Hypothalamus (tissue), 51 donors: Measurements from ENCODE around the gene RBM4B.
A peak's percentile ranks its signal among the peaks of the same experiment; 100 is the strongest.

Source experiments
- DNase-seq, 51 donors: peaks; one replicate each; lab custom pipeline; 2025; lab: John Stamatoyannopoulos, UW

Gene RBM4B

DNA sequence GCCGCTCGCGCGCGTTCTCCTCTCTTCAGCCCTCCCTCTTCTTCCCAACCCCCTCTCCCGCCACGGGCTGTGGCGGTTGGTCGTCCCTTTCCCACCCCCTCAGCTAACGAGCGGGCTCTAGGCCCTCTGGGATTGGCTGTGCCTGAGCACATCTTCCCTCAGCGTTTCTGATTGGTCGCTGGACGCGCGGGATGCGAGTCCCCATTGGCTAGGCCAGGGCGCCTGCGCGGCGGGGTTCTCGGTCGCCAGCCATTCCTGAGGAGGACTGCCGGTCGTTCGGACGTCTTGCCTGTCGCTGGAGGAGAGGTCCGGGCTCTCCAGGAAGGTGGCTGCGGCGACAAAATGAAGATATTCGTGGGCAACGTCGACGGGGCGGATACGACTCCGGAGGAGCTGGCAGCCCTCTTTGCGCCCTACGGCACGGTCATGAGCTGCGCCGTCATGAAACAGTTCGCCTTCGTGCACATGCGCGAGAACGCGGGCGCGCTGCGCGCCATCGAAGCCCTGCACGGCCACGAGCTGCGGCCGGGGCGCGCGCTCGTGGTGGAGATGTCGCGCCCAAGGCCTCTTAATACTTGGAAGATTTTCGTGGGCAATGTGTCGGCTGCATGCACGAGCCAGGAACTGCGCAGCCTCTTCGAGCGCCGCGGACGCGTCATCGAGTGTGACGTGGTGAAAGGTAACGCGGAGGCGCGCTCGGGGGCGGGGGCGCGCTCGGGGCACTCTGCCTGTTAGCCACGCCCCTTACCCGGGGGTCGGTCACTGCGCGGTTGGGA is 61.1 kb downstream of the RBM4B start, which contains the start of gene RBM14:
TSS of gene RBM14 (plus strand) at position 252 of the 776 bp plus-strand sequence. CDS start at position 343, 91 bp downstream.
- DNase-seq, result peak; percentile 93 to 99 (median 98)
